Suprapubic skin (tissue), 4 donors: ENCODE data around the gene SPINT2. TPM values are rescaled to one million over a fixed set of nuclear protein-coding genes. Genes with fewer than 3 reads are reported as not detected.

Experiments
- DNase-seq, 2 donors: peaks; one replicate each; pipeline ENCODE4 v3.0.0-alpha.2; 2019; ENCODE audit warnings: low spot score in 2 of 2
- H3K27ac ChIP-seq: fragments of 200-600 bp; sonication (generic); one replicate; pipeline ENCODE4 v1.5.1; 2019
- H3K27me3 ChIP-seq: fragments of 200-600 bp; sonication (generic); one replicate; pipeline ENCODE4 v1.5.1; 2019
- H3K36me3 ChIP-seq: fragments of 200-600 bp; sonication (generic); one replicate; pipeline ENCODE4 v1.5.1; 2019
- H3K4me1 ChIP-seq: fragments of 200-600 bp; sonication (generic); one replicate; pipeline ENCODE4 v1.5.1; 2019
- H3K4me3 ChIP-seq: fragments of 200-600 bp; sonication (generic); one replicate; pipeline ENCODE4 v1.5.1; 2019; ENCODE audit warnings: mild to moderate bottlenecking
- H3K9me3 ChIP-seq: fragments of 200-600 bp; sonication (generic); one replicate; pipeline ENCODE4 v1.5.1; 2019
- CTCF ChIP-seq, 2 donors: fragments of 200-600 bp in 1 of 2; fragments of 450-650 bp in 1 of 2; sonication (generic) in 1 of 2; IDR thresholded peaks; one replicate each; pipeline ENCODE4 v1.5.1; 2016 to 2019; ENCODE audit warnings: antibody characterized with exemption in 2 of 2, mild to moderate bottlenecking in 1 of 2, moderate library complexity in 1 of 2
- EP300 ChIP-seq: sonication (generic); formaldehyde crosslinking; IDR thresholded peaks from one replicate; pipeline ENCODE4 v1.6.1; 2017; ENCODE audit warnings: antibody characterized with exemption
- POLR2A ChIP-seq, 2 donors: fragments of 450-650 bp; IDR thresholded peaks; one replicate each; pipeline ENCODE4 v1.6.1; 2017; ENCODE audit warnings: antibody characterized with exemption in 2 of 2, mild to moderate bottlenecking in 2 of 2, moderate library complexity in 2 of 2
- POLR2AphosphoS5 ChIP-seq, 3 donors: sonication (generic); formaldehyde crosslinking; IDR thresholded peaks; one replicate each; pipeline ENCODE4 v1.6.1; 2017; ENCODE audit warnings: antibody characterized with exemption in 3 of 3
- WGBS: methylation state at CpG from one replicate; pipeline ENCODE4 v1.1.5; 2018; 5-methylcytosine and 5-hydroxymethylcytosine counted together
- total RNA-seq, 4 donors: library from RNA; depleted of rRNA; stranded (reverse); fragments of >200 nt; gene quantifications; one replicate each; pipeline ENCODE4 v1.1.0, GENCODE V29; 2016

Gene SPINT2
- total RNA-seq, 4 donors from 2014 or later, result 359 to 639 (median 494) TPM

GRCh38 chr19:38273499-38273898 lies 9.1 kb downstream of the SPINT2 start:
- WGBS, result 84% methylated on average over 2 of the region's 2 CpGs
- H3K27ac ChIP-seq, result no peak overlapping the region
- H3K9me3 ChIP-seq, result no peaks in the 10 kb centered on the region
- H3K36me3 ChIP-seq, result no peaks in the 10 kb centered on the region
- no peak for TF ChIP-seq EP300
- TF ChIP-seq POLR2AphosphoS5 (IDR thresholded peaks at IDR 0.05), result no peak
- no peak for TF ChIP-seq CTCF (IDR thresholded peaks at IDR 0.05)
- no peak for TF ChIP-seq POLR2A (IDR thresholded peaks at IDR 0.05)
- H3K27me3 ChIP-seq, result no peaks in the 10 kb centered on the region
- no peak for DNase-seq
- H3K4me3 ChIP-seq, result no peak overlapping the region
- peaks cover 43% of the 10 kb centered on the region for H3K4me1 ChIP-seq

GRCh38 chr19:38274739-38275138 lies 10.4 kb downstream of the SPINT2 start:
- Histone ChIP-seq H3K4me3 (no peak overlapping the region), H3K36me3 (no peaks in the 10 kb centered on the region), H3K9me3 (no peaks in the 10 kb centered on the region), H3K27me3 (no peaks in the 10 kb centered on the region), H3K27ac (no peak overlapping the region), H3K4me1 (peaks cover 49% of the 10 kb centered on the region)
- 29% methylated on average over 8 of the region's 9 CpGs for WGBS
- DNase-seq, result no peak
- TF ChIP-seq CTCF (IDR thresholded peaks at IDR 0.05) (no peak), POLR2AphosphoS5 (IDR thresholded peaks at IDR 0.05) (no peak), POLR2A (IDR thresholded peaks at IDR 0.05) (no peak), EP300 (no peak)

GRCh38 chr19:38276942-38277517 lies 12.7 kb downstream of the SPINT2 start:
- no peaks in the 10 kb centered on the region for H3K27me3 ChIP-seq
- H3K36me3 ChIP-seq, result no peaks in the 10 kb centered on the region
- WGBS, result 84% methylated on average over 7 of the region's 7 CpGs
- TF ChIP-seq POLR2AphosphoS5 (IDR thresholded peaks at IDR 0.05) (no peak), EP300 (no peak), CTCF (IDR thresholded peaks at IDR 0.05) (no peak), POLR2A (IDR thresholded peaks at IDR 0.05) (no peak)
- H3K27ac ChIP-seq, result peak overlapping the region; percentile 83
- peaks cover 64% of the 10 kb centered on the region for H3K4me1 ChIP-seq
- DNase-seq, result no peak
- H3K9me3 ChIP-seq, result no peaks in the 10 kb centered on the region
- no peak overlapping the region for H3K4me3 ChIP-seq

GRCh38 chr19:38277549-38277948 lies 13.2 kb downstream of the SPINT2 start:
- Histone ChIP-seq H3K4me1 (peaks cover 69% of the 10 kb centered on the region), H3K36me3 (no peaks in the 10 kb centered on the region), H3K27ac (peak overlapping the region; percentile 83), H3K27me3 (no peaks in the 10 kb centered on the region), H3K9me3 (no peaks in the 10 kb centered on the region), H3K4me3 (no peak overlapping the region)
- DNase-seq, result no peak
- TF ChIP-seq POLR2AphosphoS5 (IDR thresholded peaks at IDR 0.05) (peak in 1 of 3 donors; percentile 46), EP300 (no peak)
- 55% methylated on average over 5 of the region's 5 CpGs for WGBS

- Histone ChIP-seq H3K27me3 (no peaks in the 10 kb centered on the region), H3K27ac (peak overlapping the region; percentile 83), H3K9me3 (no peaks in the 10 kb centered on the region), H3K36me3 (no peaks in the 10 kb centered on the region), H3K4me3 (no peak overlapping the region), H3K4me1 (peaks cover 72% of the 10 kb centered on the region)
- no peak for DNase-seq
- no peak for TF ChIP-seq CTCF (IDR thresholded peaks at IDR 0.05)
- no peak for TF ChIP-seq EP300
- TF ChIP-seq POLR2AphosphoS5 (IDR thresholded peaks at IDR 0.05), result no peak
- no peak for TF ChIP-seq POLR2A (IDR thresholded peaks at IDR 0.05)
- 46% methylated on average over 9 of the region's 9 CpGs for WGBS
Measured at GRCh38 chr19:38277969-38278680, 13.8 kb downstream of the SPINT2 start.
